Stimulated activated CD4-positive, alpha-beta T cell treated with anti-CD3 and anti-CD28 coated beads, Interleukin-4, amount 100 ng/mL, for 48 hours (primary cell): ENCODE results near the gene HBG2.
"Not testable (repeated sequence)": the region's sequence is repeated elsewhere in the genome, so short reads cannot be mapped to it uniquely, and the experiment has no call there.

Source experiments
- DNase-seq, 2 donors: peaks; one replicate each; pipeline ENCODE4 v3.0.0-alpha.2; 2020; ENCODE audit warnings: low read depth in 2 of 2

Gene HBG2

DNA sequence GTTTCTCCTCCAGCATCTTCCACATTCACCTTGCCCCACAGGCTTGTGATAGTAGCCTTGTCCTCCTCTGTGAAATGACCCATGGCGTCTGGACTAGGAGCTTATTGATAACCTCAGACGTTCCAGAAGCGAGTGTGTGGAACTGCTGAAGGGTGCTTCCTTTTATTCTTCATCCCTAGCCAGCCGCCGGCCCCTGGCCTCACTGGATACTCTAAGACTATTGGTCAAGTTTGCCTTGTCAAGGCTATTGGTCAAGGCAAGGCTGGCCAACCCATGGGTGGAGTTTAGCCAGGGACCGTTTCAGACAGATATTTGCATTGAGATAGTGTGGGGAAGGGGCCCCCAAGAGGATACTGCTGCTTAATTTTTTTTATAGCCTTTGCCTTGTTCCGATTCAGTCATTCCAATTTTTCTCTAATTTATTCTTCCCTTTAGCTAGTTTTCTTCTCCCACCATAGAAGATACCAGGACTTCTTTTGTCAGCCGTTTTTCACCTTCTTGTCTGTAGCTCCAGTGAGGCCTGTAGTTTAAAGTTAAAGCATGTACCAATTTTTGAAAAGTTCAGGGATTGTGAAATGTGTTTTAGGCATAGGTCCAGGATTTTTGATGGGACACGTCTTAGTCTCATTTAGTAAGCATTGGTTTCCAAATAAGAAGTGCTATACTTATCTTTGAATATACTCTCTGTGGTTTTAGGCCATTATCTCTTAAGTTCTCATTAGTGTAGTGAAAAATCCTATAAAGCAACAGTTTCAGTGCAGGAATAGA lies at the start of gene HBG2:
Gene HBG2, minus strand, starts transcription at position 136 of the 768 bp plus-strand sequence. Its CDS starts 53 bp downstream, at position 83.
- not testable (repeated sequence) for DNase-seq

DNA sequence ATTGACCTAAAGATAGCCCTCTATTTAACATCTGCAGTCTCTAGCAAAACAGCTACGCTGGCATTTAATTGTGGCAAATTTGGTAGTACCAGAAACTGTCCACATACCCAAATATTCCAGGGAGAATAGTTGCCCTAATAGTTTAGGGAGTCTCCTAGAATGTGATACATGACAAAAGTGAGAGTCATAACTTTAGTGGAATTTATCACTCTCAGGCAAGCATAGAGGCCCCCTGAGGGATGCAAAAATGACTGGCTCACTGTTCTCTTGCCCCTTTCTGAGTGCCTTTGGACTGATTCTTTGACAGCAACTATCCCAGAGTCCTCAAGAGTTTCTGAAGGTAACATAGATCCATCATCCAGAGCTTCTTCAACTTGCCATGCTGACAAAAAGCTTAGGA lies 49.5 kb upstream of the HBG2 start:
- no peak for DNase-seq

DNA sequence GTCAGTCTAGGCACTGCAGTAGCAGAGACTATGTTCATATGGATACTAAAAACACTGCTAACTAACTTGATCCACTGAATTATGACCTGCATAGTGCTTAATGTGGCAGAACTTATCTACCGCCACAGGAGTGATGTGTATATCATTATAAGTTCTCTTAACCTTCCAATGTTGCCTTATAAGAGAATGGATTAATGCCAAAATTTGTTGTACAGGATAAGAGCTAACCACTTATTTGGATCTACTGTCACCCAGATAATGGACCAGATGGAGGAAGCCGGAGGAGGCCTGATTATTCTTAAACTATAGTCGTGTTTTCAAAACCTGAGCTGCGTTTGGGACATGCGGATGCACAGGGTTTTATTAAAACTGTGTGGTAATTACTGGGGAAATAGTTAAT lies 49.0 kb upstream of the HBG2 start:
- no peak for DNase-seq

DNA sequence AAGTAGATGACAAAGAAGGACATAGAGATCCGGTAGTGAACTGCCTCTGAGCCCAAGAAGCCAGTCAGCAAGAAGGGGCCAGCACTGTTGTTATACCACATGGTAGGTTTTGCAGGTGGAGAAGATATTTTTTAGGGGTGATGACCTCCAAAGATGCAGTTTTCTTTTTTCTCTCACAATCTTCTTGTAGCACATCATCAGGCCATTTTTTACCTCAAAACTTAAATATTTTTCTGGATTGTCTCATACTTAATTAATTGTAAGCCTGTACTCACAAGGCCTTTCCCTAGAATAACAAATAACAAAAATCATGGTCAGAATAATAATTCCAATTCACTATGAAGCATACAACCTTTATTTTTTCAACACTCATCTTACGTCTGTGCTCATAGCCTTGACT lies 47.3 kb upstream of the HBG2 start, which contains the start of gene OR51B4:
Gene OR51B4, minus strand, starts transcription at position 101 of the 400 bp plus-strand sequence. Its CDS starts 0 bp downstream, at position 101.
- DNase-seq, result no peak

DNA sequence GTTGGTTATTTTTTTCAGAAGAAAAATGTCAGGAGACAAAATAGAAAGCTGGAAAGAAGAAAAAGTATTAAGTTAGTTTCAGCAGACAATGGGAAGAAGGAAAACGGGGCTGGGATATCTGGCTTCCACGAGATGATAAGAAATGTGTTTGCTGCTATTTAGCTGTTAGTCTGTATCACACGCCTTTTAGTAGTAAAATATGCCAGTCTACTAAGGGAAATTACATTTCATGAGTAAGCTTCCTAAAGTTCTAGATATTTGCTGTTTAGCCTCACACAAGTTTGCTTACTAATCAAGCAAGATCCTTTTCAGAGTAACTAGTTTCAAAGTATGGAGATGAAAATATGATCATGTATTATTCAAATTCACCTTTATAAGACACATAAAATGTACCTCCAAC lies 45.7 kb upstream of the HBG2 start:
- no peak for DNase-seq

DNA sequence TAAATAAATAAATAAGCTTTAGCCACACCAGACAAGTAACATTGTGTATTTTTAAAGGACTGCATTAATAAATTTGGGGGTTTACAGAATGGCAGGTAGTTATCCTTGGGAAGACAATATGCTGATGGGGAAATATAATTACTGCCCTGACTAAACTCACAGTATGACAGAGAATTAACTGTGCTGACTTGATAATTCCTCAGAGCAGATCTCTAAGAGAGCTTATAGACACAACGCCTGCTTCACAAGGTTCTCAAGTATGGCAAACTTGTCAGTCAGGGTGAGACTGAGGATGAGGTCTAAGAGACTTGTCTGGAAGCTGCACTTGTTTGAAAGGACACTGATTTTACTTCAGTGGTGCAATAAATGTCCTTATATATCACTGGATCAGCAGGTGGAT lies 43.9 kb upstream of the HBG2 start:
- no peak for DNase-seq

DNA sequence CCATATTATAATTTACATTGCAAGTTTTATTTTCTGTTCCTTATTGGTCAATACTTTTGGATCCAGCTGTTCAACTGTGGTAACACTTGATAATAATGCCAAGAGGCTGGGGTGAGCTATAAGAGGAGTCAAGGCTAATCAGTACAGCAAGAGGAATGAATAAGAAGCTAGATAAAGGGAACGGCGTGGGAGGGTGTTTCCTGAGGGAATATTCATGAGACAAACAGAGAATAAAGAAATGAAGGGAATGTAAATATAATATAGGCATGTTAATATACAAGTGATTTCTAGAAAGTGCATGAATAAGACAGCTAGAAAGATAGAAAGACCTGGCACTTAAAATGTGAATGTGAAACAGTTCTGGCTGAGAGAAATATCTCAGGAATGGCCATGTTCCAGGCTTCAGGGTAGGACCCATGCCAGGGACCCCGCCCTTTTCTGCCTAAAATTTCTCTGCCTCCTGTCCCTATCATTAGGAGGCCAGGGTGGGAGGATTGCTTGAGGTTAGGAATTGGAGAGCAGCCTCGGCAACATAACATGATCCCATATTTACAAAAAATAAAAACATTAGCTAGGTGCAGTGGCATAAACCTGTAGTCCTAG lies 43.2 kb upstream of the HBG2 start:
- DNase-seq, result no peak

DNA sequence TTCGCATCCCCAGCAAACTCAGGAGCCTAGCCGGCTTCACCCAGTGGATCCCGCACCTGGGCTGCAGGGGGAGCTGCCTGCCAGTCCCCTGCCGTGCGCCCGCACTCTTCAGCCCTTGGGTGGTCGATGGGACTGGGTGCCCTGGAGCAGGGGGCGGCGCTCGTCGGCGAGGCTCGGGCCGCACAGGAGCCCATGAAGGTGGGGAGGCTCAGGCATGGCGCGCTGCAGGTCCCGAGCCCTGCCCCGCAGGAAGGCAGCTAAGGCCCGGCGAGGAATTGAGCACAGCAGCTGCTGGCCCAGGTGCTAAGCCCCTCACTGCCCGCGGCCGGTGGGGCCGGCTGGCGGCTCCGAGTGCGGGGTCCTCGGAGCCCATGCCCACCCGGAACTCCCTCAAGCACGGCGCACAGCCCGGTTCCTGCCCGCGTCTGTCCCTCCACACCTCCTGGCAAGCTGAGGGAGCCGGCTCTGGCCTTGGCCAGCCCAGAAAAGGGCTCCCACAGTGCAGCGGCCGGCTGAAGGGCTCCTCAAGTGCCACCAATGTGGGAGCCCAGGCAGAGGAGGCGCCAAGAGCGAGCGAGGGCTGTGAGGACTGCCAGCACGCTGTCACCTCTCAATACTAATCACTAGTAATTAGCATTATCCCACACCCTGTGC lies 39.9 kb upstream of the HBG2 start:
- not testable (repeated sequence) for DNase-seq

DNA sequence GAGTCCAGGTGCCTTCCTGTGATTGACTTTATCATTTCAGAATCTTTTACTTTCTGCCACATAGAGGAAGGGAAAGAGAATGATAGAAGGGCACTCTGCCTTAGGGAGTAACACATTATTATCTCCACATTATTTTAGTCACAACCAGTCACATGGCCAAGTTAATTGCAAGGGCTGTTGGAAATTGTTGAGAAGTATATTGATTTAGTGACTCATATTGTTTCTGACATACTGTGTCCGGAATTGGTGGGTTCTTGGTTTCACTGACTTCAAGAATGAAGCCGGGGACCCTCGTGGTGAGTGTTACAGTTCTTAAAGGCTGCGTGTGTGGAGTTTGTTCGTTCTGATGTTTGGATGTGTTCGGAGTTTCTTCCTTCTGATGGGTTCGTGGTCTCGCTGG lies 38.4 kb upstream of the HBG2 start:
- no peak for DNase-seq

DNA sequence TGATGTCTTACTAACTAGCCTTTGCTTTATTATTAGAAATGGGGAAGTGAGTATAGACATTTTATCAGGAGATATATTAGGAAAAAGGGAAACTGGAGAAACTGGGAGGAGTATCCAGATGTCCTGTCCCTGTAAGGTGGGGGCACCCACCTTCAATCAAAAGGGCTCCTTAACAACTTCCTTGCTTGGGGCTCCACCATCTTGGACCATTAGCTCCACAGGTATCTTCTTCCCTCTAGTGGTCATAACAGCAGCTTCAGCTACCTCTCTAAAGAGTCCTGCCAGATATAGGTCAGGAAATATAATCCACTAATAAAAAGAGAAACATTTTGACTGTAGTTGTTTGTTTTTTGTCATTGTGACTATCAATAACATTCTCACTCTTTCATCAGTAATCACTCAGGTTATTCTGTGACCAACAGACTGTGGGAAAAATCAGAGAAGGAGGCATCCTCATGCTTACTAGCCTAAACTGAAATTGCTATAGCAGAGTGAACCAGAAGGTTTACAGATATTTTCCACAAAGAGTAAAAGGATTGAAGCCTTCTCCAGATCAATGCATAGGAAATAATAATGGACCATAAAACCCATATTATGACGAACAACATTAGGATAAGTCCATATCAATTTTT lies 36.7 kb upstream of the HBG2 start:
- DNase-seq, result no peak

DNA sequence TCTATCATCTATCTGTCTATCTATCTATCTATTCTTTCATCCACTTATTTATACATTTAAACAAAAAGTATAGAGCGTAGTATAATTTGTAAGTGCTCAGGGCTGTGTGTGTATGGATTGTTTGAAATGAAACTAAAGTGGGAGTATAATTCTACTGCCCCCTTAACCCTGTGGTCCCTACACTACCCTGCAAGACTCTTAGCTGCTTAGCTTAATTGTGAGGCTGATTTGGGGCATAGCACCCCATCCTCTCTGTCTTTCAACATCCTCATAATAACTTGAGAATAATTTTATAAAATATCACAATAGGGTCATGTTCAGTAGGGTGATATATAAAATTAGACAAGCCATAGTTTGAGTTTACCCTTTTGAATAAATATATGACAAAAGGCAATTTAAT lies 35.5 kb upstream of the HBG2 start:
- DNase-seq, result no peak

DNA sequence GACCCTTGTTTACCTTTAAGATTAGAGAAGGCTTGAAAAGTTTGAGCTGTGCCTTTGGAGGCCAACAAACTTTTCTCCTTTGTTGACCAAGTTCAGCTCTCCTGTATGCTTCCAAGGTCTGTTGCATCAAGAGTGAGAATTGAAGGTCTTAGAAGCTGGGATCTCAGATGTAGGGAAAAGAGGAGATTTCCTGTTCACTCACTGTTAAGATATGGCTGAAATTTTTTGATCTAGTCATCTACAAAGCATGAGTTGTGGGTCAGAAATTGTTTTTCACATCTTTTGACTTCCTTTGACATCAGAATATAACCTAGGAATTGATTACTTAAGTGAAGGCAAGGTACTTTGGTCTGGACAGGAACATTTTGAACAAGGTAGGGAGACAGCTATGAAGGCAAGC lies 35.1 kb upstream of the HBG2 start:
- no peak for DNase-seq

DNA sequence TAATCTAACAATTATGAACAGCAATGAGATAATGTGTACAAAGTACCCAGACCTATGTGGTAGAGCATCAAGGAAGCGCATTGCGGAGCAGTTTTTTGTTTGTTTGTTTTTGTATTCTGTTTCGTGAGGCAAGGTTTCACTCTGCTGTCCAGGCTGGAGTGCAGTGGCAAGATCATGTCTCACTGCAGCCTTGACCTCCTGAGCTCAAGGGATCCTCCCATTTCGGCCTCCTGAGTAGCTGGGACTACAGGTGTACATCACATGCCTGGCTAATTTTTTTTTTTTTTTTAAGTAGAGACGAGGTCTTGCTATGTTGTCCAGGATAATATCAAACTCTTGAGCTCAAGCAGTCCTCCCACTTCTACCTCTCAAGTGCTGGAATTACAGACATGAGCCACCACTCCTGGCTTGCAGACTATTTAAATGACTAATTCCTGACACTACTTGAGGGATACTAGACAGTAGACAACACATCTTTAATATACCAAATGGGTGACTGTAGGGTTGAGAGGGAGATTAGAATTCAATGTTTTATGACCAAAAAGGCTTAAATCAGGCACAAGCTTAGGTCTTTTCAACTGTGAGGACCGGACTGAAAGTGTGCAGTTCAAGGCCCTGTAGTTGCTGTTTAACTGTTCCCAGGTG lies 34.4 kb upstream of the HBG2 start:
- no peak for DNase-seq

DNA sequence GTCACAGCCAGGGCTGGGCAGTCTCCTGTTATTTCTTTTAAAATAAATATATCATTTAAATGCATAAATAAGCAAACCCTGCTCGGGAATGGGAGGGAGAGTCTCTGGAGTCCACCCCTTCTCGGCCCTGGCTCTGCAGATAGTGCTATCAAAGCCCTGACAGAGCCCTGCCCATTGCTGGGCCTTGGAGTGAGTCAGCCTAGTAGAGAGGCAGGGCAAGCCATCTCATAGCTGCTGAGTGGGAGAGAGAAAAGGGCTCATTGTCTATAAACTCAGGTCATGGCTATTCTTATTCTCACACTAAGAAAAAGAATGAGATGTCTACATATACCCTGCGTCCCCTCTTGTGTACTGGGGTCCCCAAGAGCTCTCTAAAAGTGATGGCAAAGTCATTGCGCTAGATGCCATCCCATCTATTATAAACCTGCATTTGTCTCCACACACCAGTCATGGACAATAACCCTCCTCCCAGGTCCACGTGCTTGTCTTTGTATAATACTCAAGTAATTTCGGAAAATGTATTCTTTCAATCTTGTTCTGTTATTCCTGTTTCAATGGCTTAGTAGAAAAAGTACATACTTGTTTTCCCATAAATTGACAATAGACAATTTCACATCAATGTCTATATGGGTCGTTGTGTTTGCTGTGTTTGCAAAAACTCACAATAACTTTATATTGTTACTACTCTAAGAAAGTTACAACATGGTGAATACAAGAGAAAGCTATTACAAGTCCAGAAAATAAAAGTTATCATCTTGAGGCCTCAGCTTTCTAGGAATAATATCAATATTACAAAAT lies 33.7 kb upstream of the HBG2 start:
- no peak for DNase-seq

DNA sequence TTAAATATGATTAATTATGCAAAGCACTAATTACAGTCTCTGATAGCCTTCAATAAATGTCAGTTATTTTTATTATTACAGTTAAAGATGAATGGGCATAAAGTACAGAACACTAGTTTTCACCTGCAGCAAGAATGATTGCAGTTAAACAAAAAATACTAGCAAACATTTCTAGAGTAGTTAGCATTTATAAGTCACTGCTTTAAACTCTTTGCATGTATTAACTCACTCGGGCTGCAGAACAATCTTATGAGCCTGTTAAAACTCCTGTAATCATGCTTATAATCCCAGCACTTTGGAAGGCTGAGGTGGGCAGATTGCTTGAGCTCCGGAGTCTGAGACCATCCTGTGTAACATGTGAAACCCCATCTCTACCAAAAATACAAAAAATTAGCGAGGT lies 32.3 kb upstream of the HBG2 start:
- DNase-seq, result no peak

DNA sequence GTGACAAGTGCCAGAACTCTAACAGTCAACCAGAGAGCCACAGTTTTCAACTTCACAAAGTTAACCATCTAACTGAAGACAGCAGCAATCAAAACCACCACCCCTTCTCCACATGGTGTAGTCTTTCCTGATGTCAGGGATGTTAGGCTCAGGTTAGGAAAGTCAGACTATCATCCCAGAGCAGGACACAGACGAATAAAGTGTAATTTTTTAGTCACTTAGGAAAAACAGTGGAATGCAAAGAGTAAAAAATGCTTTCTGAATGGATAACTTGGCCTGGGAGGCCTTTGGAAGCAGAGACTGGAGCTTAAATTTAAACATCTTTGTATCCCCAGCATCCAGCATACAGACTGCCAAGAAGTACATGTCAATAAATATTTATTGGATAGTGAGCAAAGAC lies 31.8 kb upstream of the HBG2 start:
- no peak for DNase-seq

DNA sequence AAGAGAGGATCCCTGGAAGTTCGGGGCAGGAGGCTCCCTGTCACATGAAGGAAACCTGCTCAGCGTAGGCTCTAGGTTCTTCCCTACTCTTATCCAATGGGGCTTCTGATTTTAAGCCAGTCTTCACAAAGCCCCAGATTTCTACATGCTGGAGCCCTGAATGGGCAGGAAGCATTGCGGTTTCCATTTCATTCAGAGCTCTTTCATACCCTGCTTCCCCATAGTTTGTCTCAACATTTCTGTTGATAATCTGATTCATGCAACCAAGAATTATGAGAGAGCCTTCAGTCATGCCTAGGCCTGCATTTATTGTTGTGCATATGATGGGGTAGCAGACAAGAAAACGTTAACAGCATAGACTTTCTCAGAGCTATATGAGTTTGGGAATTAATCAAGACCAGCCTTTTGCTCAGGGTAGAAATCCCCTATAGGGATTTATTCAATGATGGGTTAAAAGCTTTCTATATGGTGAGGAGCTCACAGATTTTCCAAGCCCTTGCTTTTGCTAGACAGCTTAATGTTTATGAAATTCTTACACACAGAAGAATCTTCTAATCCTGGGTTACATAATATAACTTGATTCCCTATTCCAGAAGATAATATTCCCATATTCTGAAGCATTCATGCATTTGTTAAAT lies 31.2 kb upstream of the HBG2 start:
- no peak for DNase-seq

DNA sequence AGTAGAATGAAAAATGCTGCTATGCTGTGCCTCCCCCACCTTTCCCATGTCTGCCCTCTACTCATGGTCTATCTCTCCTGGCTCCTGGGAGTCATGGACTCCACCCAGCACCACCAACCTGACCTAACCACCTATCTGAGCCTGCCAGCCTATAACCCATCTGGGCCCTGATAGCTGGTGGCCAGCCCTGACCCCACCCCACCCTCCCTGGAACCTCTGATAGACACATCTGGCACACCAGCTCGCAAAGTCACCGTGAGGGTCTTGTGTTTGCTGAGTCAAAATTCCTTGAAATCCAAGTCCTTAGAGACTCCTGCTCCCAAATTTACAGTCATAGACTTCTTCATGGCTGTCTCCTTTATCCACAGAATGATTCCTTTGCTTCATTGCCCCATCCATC lies 30.1 kb upstream of the HBG2 start:
- no peak for DNase-seq

DNA sequence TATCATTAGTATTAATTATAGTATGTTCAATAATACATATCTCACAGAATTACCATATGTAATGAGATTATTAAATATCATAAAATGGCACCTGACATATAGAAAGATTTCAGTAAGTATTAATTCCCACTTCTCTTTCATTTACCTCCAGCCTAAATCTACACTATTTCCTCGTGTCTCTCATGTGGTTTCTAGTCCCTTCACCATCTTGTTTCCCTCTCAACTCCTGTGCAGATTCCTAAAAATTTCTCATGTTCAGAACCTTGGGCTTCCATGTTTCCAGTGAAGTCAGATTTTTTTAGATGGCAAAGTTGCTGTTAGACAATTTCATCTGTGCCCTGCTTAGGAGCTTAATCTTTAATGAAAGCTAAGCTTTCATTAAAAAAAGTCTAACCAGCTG lies 29.3 kb upstream of the HBG2 start:
- DNase-seq, result no peak

DNA sequence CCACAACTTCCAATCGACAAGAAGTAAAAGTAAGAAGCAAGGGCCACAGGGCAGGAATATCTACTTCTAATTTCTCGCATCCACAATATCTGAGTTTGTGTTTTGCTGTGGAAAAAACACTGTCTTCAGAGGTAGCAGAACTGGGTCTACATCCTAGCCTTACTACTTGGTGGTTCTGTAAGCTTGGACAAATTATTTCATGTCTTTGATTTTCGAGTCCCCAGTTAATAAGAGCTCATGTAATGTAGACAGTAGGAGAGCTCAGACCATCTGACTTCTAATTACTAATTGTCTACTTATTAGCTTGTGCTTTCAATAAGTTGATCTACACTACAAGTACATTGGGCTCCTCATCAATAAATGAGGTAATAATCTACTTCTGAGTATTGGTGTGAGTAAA lies 28.5 kb upstream of the HBG2 start:
- no peak for DNase-seq

DNA sequence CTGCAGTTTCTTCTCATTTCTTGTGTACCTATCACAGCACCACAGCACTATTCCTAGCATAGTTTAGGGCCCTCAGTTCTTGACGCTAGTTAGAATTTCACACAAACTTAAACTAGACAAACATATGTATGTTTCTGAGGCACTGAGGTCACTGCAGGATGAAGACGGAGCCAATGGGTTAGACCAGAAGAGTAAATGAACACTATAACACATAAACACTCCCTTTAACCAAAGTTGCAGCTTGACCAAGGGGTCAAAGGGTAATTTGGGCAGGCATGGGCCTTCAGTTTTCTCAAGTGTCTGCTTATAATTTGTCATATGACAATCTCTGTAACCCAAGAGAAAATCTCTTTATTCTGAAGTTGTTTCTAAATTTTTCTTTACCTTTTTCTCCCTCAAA lies 28.0 kb upstream of the HBG2 start:
- DNase-seq, result no peak
